TTC549 (cell line): ENCODE results near the gene ADAMTS12.

ENCODE experiments used
- FAIRE-seq: peaks from 2 replicates; lab custom pipeline; 2012; peaks lifted over from hg19 to GRCh38; lab: Jason Lieb, UNC

ADAMTS12 gene

GRCh38 chr5:33800241-33800950, 91.4 kb downstream of the ADAMTS12 start:
- no peak for FAIRE-seq

- no peak for FAIRE-seq
Observed at GRCh38 chr5:33795496-33795895, 96.3 kb downstream of the ADAMTS12 start.

GRCh38 chr5:33794550-33795181, 97.1 kb downstream of the ADAMTS12 start:
- FAIRE-seq, result no peak

GRCh38 chr5:33793836-33794549, 97.8 kb downstream of the ADAMTS12 start:
- no peak for FAIRE-seq

- FAIRE-seq, result no peak
Observed at GRCh38 chr5:33793276-33793675, 98.5 kb downstream of the ADAMTS12 start.

- FAIRE-seq, result no peak
Observed at GRCh38 chr5:33792559-33792958, 99.2 kb downstream of the ADAMTS12 start.

GRCh38 chr5:33789567-33789957, 102.2 kb downstream of the ADAMTS12 start:
- no peak for FAIRE-seq

- FAIRE-seq, result no peak
Observed at GRCh38 chr5:33788922-33789566, 102.7 kb downstream of the ADAMTS12 start.

- FAIRE-seq, result no peak
Observed at GRCh38 chr5:33785571-33785970, 106.2 kb downstream of the ADAMTS12 start.

- FAIRE-seq, result no peak
Observed at GRCh38 chr5:33781286-33781685, 110.5 kb downstream of the ADAMTS12 start.

- no peak for FAIRE-seq
Observed at GRCh38 chr5:33776151-33776660, 115.6 kb downstream of the ADAMTS12 start.

- no peak for FAIRE-seq
Observed at GRCh38 chr5:33774341-33774740, 117.4 kb downstream of the ADAMTS12 start.

GRCh38 chr5:33772380-33772897, 119.4 kb downstream of the ADAMTS12 start:
- no peak for FAIRE-seq

- FAIRE-seq, result no peak
Observed at GRCh38 chr5:33769968-33770367, 121.8 kb downstream of the ADAMTS12 start.

GRCh38 chr5:33769196-33769595, 122.6 kb downstream of the ADAMTS12 start:
- FAIRE-seq, result no peak

- no peak for FAIRE-seq
Observed at GRCh38 chr5:33766023-33766422, 125.8 kb downstream of the ADAMTS12 start.

GRCh38 chr5:33764786-33765185, 127.0 kb downstream of the ADAMTS12 start:
- FAIRE-seq, result no peak

GRCh38 chr5:33763435-33763834, 128.4 kb downstream of the ADAMTS12 start:
- FAIRE-seq, result no peak

GRCh38 chr5:33762859-33763258, 128.9 kb downstream of the ADAMTS12 start:
- no peak for FAIRE-seq

GRCh38 chr5:33761139-33761538, 130.7 kb downstream of the ADAMTS12 start:
- no peak for FAIRE-seq

- no peak for FAIRE-seq
Observed at GRCh38 chr5:33758737-33759136, 133.1 kb downstream of the ADAMTS12 start.

- no peak for FAIRE-seq
Observed at GRCh38 chr5:33756491-33756890, 135.3 kb downstream of the ADAMTS12 start.
